GM18526 (cell line): ENCODE results near the gene STYX.

Experiments
- POLR2A ChIP-seq: IDR thresholded peaks from 3 replicates; pipeline ENCODE4 v1.6.1; 2011; ENCODE audit not compliant: insufficient read length; ENCODE audit errors: extremely low read depth

STYX gene

DNA sequence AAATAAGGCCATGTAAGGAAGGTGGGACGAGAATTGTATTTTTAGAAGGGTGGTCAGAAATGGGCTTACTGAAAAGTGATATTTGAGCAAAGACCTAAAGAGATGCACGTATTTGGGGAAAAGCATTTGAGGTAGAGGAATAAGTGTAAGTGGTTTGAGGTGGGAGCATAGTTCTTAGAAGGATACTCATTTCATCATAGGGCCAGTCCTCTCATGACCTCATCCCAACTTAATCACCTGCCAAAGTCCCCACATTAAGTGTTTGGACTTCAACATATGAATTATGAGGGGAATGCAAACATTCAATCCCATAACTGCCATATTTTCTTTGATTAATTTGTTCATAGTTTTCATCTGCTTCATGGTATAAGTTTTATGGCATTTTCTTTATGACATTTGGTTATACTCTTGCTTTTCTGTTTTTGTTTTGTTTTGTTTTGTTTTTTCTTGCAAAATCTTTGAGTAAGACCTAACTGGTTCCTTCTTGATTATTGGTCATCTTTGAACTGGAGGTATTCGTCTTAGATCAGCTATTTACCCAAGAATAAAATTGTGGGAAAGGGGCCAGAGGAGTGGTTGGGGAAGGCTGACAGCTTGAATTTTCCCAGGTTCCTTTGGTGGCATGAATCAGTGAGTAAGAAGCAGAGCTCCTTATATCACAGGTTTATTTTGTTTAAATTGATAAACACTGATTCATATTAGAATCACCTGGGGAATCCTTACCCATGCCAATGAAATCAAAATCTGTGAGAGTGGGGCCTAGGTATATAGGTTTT lies 37.3 kb downstream of the STYX start:
- TF ChIP-seq POLR2A, result no peak

DNA sequence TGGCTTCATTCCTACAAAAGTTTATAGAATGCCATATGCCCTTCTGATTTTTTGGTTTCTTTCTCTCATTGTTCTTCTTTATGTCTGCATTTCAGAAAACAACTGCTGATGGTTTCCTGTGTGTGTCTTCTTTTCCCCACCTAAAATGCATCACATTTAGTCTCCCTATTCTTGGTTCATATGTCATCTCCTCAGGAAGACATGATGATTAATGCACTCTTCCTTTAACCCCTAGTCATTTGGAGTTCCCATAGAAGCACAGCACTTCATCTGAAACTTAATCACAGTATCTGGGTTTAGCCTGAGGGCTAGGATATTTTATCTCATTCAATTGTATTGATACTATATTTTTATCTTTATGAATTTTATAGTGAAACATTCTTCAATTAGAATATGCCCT lies 39.9 kb downstream of the STYX start:
- no peak for TF ChIP-seq POLR2A

DNA sequence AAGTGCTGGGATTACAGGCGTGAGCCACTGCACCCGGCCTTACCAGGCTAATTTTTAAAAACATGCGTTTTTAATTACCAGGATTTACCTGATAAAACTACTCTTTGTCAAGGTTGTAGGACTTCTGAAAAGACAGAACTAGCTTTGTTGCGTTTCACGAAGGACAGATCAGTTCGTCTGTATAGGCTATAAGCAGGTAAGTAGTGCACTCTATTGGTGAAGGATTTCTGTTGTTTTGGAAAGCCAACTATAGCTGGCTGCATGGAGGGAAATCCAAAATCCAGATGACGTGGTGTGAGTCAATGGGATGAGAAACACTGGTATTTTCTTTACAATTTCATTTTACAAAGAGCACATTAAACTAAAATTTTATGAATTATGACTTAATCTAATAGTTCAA lies 46.9 kb downstream of the STYX start:
- TF ChIP-seq POLR2A, result no peak

DNA sequence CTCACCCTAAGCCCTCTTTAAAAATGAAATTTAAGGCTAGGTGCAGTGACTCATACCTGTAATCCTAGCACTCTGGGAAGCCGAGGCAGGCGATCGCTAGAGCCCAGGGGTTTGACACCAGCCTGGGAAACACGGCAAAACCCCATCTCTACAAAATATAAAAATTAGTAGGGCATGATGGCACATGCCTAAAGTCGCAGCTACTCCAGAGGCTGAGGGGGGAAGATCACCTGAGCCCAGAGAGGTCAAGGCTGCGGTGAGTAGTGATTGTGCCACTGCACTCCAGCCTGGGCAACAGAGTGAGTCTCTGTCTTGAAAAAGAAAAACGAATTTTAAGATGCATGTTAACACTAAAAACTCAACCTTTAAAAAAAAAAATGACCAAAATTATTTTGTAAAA lies 48.7 kb downstream of the STYX start:
- no peak for TF ChIP-seq POLR2A

DNA sequence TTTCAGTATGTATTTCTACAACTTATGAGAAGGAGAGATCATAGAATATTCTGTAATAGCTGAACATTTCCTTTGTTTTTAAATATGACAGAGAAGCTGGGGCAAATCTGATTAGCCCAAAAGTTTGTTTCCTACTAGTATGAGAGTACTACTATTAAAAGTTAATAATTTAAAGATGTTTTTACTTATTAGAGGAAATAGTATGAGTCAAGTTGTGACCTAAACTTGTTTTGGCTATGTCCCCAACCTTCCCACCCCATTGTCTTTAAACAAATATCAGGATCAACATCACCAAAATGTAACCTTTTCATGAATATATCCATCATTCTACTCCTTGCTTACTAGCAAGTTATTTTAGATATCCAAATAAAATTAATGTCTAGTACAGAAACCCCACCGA lies 50.9 kb downstream of the STYX start:
- no peak for TF ChIP-seq POLR2A

DNA sequence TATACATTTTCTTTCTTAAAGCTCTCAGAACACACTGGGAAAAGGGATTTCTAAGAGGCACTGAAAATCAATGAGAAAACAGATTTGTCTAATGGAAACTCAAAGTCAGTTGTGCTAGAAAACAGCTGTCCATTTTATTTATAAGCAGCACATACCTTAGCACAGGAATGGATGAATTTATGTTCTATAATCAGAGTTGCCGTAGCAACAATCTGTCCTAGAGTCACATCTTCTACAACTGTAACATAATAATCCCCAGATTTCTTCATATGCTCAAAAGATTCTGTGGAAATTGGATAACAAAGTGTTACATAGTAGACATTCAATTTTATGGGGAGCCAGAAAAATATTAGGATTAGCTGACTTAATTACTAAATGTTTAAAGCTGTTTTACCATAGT lies 51.7 kb downstream of the STYX start:
- TF ChIP-seq POLR2A, result no peak

DNA sequence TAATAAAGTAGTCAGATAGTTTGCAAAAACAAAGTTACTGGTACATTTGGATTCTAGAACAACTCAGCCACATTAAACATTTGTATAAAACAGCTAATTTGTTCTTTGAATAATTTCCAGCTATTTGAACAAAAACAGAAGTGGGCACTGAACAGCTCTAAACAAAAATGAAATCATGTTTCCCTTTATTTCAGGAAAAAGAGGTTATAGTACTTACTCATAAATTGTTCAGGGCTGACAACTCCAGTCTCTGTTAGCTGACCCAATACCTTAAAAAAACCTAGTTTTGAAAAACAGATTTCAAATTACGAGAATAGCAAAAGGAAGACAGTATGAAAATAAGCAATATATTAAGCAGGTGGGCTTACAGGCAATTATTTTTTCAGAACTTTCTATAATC lies 53.2 kb downstream of the STYX start:
- no peak for TF ChIP-seq POLR2A

DNA sequence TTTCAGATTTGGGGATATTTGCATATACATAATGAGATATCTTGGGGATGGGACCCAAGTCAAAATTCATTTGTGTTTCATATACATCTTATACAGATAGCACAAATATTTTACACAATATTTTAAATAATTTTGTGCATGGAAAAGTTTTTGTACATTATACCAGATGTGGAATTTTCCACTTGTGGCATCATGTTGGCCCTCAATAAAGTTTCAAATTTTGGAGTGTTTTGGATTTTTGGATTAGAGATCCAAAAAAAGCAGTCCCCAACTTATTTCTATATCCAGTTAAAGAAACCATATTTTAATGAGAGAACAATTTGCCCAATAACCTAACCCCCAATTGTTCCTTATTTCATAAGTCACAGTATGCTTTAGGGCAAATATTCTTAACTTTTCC lies 56.9 kb downstream of the STYX start:
- TF ChIP-seq POLR2A, result no peak

DNA sequence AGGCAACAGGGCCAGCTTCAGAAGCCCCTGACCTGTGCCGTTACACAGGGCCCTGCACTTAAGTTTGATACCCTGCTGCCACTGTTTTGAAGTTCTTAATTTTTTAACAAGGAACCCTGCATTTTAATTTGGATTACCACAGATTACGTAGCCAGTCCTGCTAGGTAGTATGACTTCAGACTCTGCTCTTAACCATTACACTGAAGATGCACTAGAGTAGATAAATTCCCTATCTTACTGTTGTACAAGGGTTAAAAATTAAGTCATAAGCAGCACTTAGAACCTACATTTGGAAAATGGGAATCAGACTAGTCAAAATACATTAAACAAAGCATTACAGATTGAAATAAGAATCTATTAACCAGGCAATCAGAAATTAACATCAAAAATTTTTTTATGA lies 59.2 kb downstream of the STYX start:
- TF ChIP-seq POLR2A, result no peak

DNA sequence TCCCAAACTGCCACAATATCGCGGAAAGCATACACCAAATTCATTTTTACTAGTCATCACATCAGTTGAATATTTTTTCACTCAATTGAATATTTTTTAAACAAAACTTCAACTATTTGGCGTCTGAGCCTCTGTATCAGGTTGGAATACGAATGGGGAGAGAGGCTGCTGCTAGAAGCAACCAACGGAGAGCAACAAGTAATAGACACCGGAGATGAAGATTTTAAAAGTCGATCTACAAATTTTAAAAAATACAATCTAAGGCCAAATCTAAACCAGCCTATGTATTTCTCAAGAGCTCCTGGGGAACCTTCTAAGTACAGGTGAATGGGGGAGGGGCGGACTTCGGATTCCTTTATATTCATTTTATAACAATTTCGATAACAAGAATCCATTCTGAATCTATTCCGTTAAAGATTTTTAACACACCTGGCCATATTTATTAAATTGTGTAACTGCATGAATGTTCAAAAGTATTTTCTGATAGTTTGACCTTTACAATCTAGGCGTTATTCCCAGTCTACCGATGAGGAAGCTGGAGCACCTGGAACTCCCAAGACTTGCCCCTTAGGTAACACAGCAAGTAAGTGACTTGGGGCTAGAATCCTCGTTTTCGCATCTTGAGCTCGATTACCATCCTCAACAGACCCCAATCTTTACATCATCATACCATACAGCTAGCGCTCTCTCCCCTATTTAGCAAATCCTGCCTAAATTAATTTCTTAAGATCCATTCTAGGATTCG lies 60.2 kb downstream of the STYX start:
- TF ChIP-seq POLR2A, result no peak

DNA sequence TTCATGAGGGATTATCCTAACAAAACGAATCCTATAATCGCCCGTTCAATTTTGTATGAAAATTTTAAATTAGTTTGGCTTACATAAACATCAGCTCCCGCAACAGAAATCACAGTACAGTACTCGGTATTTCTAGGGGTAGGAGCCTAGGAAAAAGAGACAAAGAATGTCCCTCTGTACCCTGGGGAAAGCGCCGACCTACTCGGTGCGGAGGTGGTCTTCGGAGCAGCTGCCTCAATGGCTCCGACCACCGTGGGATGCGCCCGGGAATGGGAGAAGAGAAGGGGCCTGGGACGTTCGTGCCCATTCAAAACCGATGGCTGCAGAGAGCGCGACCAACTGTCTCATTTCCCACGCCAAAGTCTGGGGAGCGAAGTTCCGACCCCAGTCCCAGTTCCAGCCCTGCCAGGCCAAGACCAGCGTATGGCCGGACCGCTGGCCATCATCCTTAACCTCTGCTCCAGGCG lies 60.8 kb downstream of the STYX start:
- TF ChIP-seq POLR2A, result no peak

DNA sequence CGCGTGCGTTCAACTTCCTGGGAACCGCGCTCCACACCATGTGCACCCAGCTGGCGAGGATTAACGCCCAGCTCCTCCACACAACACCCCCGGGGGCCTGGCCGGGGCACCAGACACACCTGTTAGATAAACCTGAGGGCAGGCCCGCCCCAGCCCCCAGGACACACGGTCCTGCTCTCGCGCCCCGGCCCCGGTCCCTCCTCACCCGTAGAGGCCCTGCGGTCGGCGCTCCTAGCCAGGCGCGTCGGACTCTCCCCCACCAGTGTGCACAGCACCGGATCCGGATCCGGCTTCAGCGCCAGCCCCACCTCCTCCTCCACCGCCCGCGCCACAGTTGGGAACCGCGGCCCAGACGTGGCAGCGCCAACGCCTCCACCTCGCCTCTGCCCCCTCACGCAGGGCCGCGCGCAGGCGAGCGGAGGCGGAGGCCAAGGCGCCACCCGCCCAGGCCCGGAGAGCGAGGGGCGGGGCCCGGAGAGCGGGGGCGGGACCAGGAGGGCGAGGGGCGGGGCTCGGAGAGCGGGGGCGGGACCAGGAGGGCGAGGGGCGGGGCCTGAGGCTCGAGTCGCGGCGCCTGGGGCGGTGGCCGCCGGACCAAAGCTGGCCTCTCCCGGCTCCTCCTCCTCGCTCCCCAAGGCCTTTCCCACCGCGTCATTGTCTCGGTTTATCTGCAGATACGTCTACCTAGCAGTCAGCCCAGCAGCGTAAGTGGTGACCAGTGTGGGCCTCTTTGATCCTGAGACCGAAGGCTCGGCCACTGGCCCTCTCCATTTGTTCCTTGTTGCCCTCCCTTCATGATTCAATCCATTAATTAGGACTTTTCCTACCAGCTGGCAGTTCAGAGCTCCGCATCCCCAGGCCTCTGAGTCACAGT lies 61.5 kb downstream of the STYX start, which contains the start of gene GNPNAT1:
TSS of gene GNPNAT1 (minus strand) at position 385 of the 874 bp plus-strand sequence. CDS start 6,957 bp downstream, outside the sequence.
- TF ChIP-seq POLR2A, result peak; percentile 80

DNA sequence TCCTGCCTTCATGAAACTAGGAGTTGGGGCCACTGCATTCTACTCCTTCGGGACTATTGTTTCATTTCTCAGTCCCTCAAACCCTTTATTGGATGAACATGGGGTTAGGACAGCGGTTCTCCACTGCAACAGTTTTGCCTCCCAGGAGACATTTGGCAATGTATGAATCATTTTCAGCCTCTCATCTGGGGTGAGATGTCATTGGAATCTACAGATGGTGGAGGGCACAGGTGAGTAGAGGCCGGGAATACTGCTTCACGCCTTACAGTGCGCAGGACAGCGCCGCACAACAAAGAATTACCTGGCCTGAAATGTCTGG lies 62.1 kb downstream of the STYX start:
- no peak for TF ChIP-seq POLR2A

DNA sequence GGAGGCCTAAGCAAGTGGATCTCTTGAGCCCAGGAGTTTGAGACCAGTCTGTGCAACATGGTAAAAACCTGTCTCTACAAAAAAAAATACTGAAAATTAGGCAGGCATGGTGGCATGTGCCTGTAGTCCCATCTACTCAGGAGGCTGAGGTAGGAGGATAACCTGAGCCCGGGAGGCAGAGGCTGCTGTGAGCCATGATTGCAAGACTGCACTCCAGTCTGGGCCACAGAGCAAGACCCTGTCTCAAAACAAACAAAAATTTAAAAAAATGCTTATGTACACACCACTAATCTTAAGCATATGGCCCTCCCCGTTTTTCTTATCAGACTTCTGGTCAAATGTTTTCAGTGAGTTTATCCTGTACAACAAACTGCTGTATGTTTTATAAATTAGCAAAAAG lies 63.1 kb downstream of the STYX start:
- no peak for TF ChIP-seq POLR2A

DNA sequence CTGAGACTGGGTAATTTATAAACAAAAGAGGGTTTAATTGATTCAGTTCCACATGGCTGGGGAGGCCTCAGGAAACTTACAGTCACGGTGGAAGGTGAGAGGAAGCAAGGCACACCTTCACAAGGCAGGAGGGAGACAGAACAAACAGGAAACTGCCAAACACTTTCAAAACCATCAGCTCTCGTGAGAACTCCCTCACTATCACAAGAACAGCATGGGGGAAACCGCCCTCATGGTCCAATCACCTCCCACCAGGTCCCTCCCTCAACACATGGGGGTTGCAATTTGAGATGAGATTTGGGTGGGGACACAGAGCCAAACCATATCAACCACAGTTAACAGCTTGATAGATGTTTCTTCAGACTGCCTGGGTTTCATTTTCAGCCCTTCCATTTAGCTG lies 67.7 kb downstream of the STYX start:
- TF ChIP-seq POLR2A, result no peak

DNA sequence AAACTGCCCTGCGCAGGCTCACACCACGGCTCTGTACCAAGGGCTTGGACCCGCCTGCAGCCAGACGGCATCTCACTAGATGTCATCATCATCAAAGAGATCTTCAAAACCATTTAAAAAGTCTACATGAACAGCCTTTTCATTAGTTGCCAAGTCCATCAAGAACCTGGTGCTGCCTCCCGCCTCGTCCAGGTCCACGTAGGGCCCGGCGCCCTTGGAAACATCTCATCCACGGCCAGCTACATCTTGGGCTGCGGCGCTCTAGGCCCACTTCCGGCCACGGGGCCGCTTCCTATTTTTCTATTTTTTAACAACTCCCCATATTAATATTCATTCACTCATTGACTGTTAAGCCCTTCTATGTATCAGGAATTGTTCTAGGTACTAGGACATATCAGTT lies 68.9 kb downstream of the STYX start:
- no peak for TF ChIP-seq POLR2A
